HEK293 (cell line): ENCODE data around the gene TLL2.

Experiments used
- CTCF ChIA-PET: fragments of 350-600 bp; formaldehyde crosslinking; extraction: SDS; loops from one replicate; lab custom pipeline; 2021; ENCODE audit warnings: antibody characterized with exemption; lab: Yijun Ruan, JAX
- POLR2A ChIA-PET: fragments of 300-600 bp; formaldehyde crosslinking; extraction: SDS; loops from one replicate; lab custom pipeline; 2020; ENCODE audit warnings: antibody characterized with exemption, inconsistent platforms; lab: Yijun Ruan, JAX
- H3K27ac ChIP-seq: fragments of 200-500 bp; sonication (Bioruptor generic); 2 replicates; pipeline ENCODE4 v1.5.1; 2014; ENCODE audit warnings: low read depth, low read length, control low read depth, inconsistent platforms; ENCODE audit errors: extremely low read depth
- H3K36me3 ChIP-seq, 2 experiments: fragments of 200-500 bp in 1 of 2; sonication (Bioruptor generic) in 1 of 2; 1 replicate in 1 of 2; 2 replicates in 1 of 2; pipeline ENCODE4 v1.5.1; 2014 to 2017; ENCODE audit warnings: inconsistent platforms in 2 of 2, low read length in 2 of 2; ENCODE audit not compliant: control insufficient read depth in 2 of 2, insufficient read depth in 1 of 2
- H3K4me1 ChIP-seq: fragments of 200-500 bp; sonication (Bioruptor generic); 2 replicates; pipeline ENCODE4 v1.5.1; 2014; ENCODE audit warnings: mild to moderate bottlenecking, low read length, inconsistent platforms; ENCODE audit not compliant: control insufficient read depth, insufficient read depth
- H3K4me3 ChIP-seq: 2 replicates; pipeline ENCODE4 v1.5.1; 2011; ENCODE audit warnings: low read depth, mild to moderate bottlenecking, control low read depth, low read length, moderate library complexity
- H3K9me3 ChIP-seq: fragments of 200-500 bp; sonication (Bioruptor generic); 2 replicates; pipeline ENCODE4 v1.5.1; 2014; ENCODE audit warnings: low read depth, low read length, inconsistent platforms; ENCODE audit not compliant: control insufficient read depth, insufficient read depth
- BCL11A ChIP-seq: fragments of 450-650 bp; formaldehyde crosslinking; IDR thresholded peaks from 2 replicates; pipeline ENCODE4 v1.5.1; 2016; ENCODE audit warnings: low read depth, missing biosample characterization, missing genetic modification characterization
- BCL6B ChIP-seq: fragments of 450-650 bp; formaldehyde crosslinking; IDR thresholded peaks from 2 replicates; pipeline ENCODE4 v1.5.1; 2017; ENCODE audit warnings: missing biosample characterization, missing genetic modification characterization
- MEIS1 ChIP-seq: sonication (generic); formaldehyde crosslinking; IDR thresholded peaks from 2 replicates; pipeline ENCODE4 v1.8.1; 2022; ENCODE audit warnings: missing genetic modification reagents, mild to moderate bottlenecking, borderline replicate concordance
- OSR2 ChIP-seq: fragments of 450-650 bp; formaldehyde crosslinking; IDR thresholded peaks from 2 replicates; pipeline ENCODE4 v1.5.1; 2016; ENCODE audit warnings: missing biosample characterization, missing genetic modification characterization
- RBAK ChIP-seq: fragments of 450-650 bp; formaldehyde crosslinking; IDR thresholded peaks from 2 replicates; pipeline ENCODE4 v1.5.1; 2016; ENCODE audit warnings: missing biosample characterization, missing genetic modification characterization
- SCRT1 ChIP-seq: fragments of 450-650 bp; formaldehyde crosslinking; IDR thresholded peaks from 2 replicates; pipeline ENCODE4 v1.5.1; 2016; ENCODE audit warnings: missing biosample characterization, missing genetic modification characterization, borderline replicate concordance
- SP3 ChIP-seq: fragments of 450-650 bp; formaldehyde crosslinking; IDR thresholded peaks from 2 replicates; pipeline ENCODE4 v1.5.1; 2016; ENCODE audit warnings: missing biosample characterization, missing genetic modification characterization
- ZBTB49 ChIP-seq: fragments of 450-650 bp; formaldehyde crosslinking; IDR thresholded peaks from 2 replicates; pipeline ENCODE4 v1.5.1; 2016; ENCODE audit warnings: missing biosample characterization, missing genetic modification characterization, low read depth
- ZNF10 ChIP-seq: fragments of 450-650 bp; formaldehyde crosslinking; IDR thresholded peaks from 2 replicates; pipeline ENCODE4 v1.5.1; 2017; ENCODE audit warnings: missing biosample characterization, missing genetic modification characterization
- ZNF121 ChIP-seq: fragments of 450-650 bp; formaldehyde crosslinking; IDR thresholded peaks from 2 replicates; pipeline ENCODE4 v1.5.1; 2016; ENCODE audit warnings: missing biosample characterization, missing genetic modification characterization
- ZNF140 ChIP-seq: fragments of 450-650 bp; formaldehyde crosslinking; IDR thresholded peaks from 2 replicates; pipeline ENCODE4 v1.5.1; 2016; ENCODE audit warnings: missing biosample characterization, missing genetic modification characterization
- ZNF155 ChIP-seq: fragments of 450-650 bp; formaldehyde crosslinking; IDR thresholded peaks from 2 replicates; pipeline ENCODE4 v1.5.1; 2016; ENCODE audit warnings: missing biosample characterization, missing genetic modification characterization
- ZNF239 ChIP-seq: fragments of 450-650 bp; formaldehyde crosslinking; IDR thresholded peaks from 2 replicates; pipeline ENCODE4 v1.5.1; 2016; ENCODE audit warnings: missing biosample characterization, missing genetic modification characterization
- ZNF248 ChIP-seq: fragments of 450-650 bp; formaldehyde crosslinking; IDR thresholded peaks from 2 replicates; pipeline ENCODE4 v1.5.1; 2017; ENCODE audit warnings: missing biosample characterization, missing genetic modification characterization
- ZNF266 ChIP-seq: fragments of 450-650 bp; formaldehyde crosslinking; IDR thresholded peaks from 2 replicates; pipeline ENCODE4 v1.5.1; 2016; ENCODE audit warnings: missing biosample characterization, missing genetic modification characterization, low read depth
- ZNF292 ChIP-seq: fragments of 450-650 bp; formaldehyde crosslinking; IDR thresholded peaks from 2 replicates; pipeline ENCODE4 v1.5.1; 2016; ENCODE audit warnings: low read depth, missing biosample characterization, missing genetic modification characterization, borderline replicate concordance
- ZNF324 ChIP-seq: fragments of 450-650 bp; formaldehyde crosslinking; IDR thresholded peaks from 2 replicates; pipeline ENCODE4 v1.5.1; 2016; ENCODE audit warnings: missing biosample characterization, missing genetic modification characterization
- ZNF354C ChIP-seq: fragments of 450-650 bp; formaldehyde crosslinking; IDR thresholded peaks from 2 replicates; pipeline ENCODE4 v1.5.1; 2016; ENCODE audit warnings: missing biosample characterization, missing genetic modification characterization, low read depth, borderline replicate concordance
- ZNF416 ChIP-seq: fragments of 450-650 bp; formaldehyde crosslinking; IDR thresholded peaks from 2 replicates; pipeline ENCODE4 v1.5.1; 2016; ENCODE audit warnings: missing biosample characterization, missing genetic modification characterization
- ZNF510 ChIP-seq: fragments of 450-650 bp; formaldehyde crosslinking; IDR thresholded peaks from 2 replicates; pipeline ENCODE4 v1.5.1; 2018; ENCODE audit warnings: mild to moderate bottlenecking, missing genetic modification characterization, missing biosample characterization; ENCODE audit not compliant: insufficient replicate concordance
- ZNF624 ChIP-seq: fragments of 450-650 bp; formaldehyde crosslinking; IDR thresholded peaks from 2 replicates; pipeline ENCODE4 v1.5.1; 2017; ENCODE audit warnings: missing biosample characterization, missing genetic modification characterization
- ZNF629 ChIP-seq: fragments of 450-650 bp; formaldehyde crosslinking; IDR thresholded peaks from 2 replicates; pipeline ENCODE4 v1.5.1; 2017; ENCODE audit warnings: missing biosample characterization, missing genetic modification characterization
- ZNF645 ChIP-seq: fragments of 450-650 bp; formaldehyde crosslinking; IDR thresholded peaks from 2 replicates; pipeline ENCODE4; 2016; ENCODE audit warnings: missing biosample characterization, missing genetic modification characterization
- ZNF654 ChIP-seq: fragments of 450-650 bp; formaldehyde crosslinking; IDR thresholded peaks from 2 replicates; pipeline ENCODE4 v1.5.1; 2016; ENCODE audit warnings: low read depth, missing biosample characterization, missing genetic modification characterization
- ZNF660 ChIP-seq: fragments of 450-650 bp; IDR thresholded peaks from 2 replicates; pipeline ENCODE4 v1.5.1; 2018; ENCODE audit warnings: missing biosample characterization, mild to moderate bottlenecking, missing genetic modification characterization
- ZNF692 ChIP-seq: fragments of 450-650 bp; formaldehyde crosslinking; IDR thresholded peaks from 2 replicates; pipeline ENCODE4 v1.5.1; 2016; ENCODE audit warnings: missing biosample characterization, missing genetic modification characterization
- ZNF792 ChIP-seq: fragments of 450-650 bp; formaldehyde crosslinking; IDR thresholded peaks from 2 replicates; pipeline ENCODE4 v1.5.1; 2016; ENCODE audit warnings: missing biosample characterization, missing genetic modification characterization
- ZNF830 ChIP-seq: fragments of 450-650 bp; IDR thresholded peaks from 2 replicates; pipeline ENCODE4 v1.5.0; 2018; ENCODE audit warnings: missing biosample characterization, missing genetic modification characterization, low read depth, mild to moderate bottlenecking, moderate library complexity

Gene TLL2

GRCh38 chr10:96360766-96361165, 153.0 kb downstream of the TLL2 start (continued):
- TF ChIP-seq SP3 (tag by site-specific recombination): no peak
- TF ChIP-seq ZNF354C (tag by site-specific recombination): no peak

- CTCF ChIA-PET: interaction anchor here (1.6 kb wide), 1 partner anchor 10 kb away, joined by 6 read pairs; no protein-coding TSS in a partner anchor
- Histone ChIP-seq H3K36me3 (no peaks in the 10 kb centered on the region), H3K4me1 (no peaks in the 10 kb centered on the region), H3K9me3 (no peaks in the 10 kb centered on the region), H3K4me3 (no peak overlapping the region), H3K27ac (no peak overlapping the region)
- TF ChIP-seq BCL11A (no peak), ZNF629 (tag by site-specific recombination) (no peak), ZNF792 (no peak), BCL6B (no peak), ZNF660 (tag by site-specific recombination) (no peak), ZNF266 (tag by site-specific recombination) (no peak), OSR2 (tag by site-specific recombination) (no peak), ZNF10 (no peak), ZNF510 (no peak), ZNF292 (no peak), ZNF248 (tag by site-specific recombination) (no peak)
- POLR2A ChIA-PET: no interaction called here
Observed at GRCh38 chr10:96360331-96360730, 153.4 kb downstream of the TLL2 start.

GRCh38 chr10:96359616-96360015, 154.1 kb downstream of the TLL2 start:
- ChIA-PET CTCF (interaction anchor here (1.6 kb wide), 1 partner anchor 10 kb away, joined by 6 read pairs; no protein-coding TSS in a partner anchor), POLR2A (no interaction called here)
- no peak overlapping the region for H3K27ac ChIP-seq

GRCh38 chr10:96358851-96359540, 154.7 kb downstream of the TLL2 start, which contains the start of gene OPALIN:
Gene OPALIN, minus strand, starts transcription at chr10:96359002. Its CDS starts 106 bp downstream, at chr10:96358896.
- CTCF ChIA-PET: interaction anchor here (1.0 to 1.6 kb wide), 2 partner anchors 11 to 16 kb away, joined by 3 to 6 read pairs; no protein-coding TSS in a partner anchor
- no peaks in the 10 kb centered on the region for H3K4me1 ChIP-seq
- POLR2A ChIA-PET: no interaction called here

More at GRCh38 chr10:96359616-96360015, 154.1 kb downstream of the TLL2 start:
- no peaks in the 10 kb centered on the region for H3K4me1 ChIP-seq
- TF ChIP-seq ZNF155 (no peak), ZNF121 (tag by site-specific recombination) (no peak), ZNF140 (tag by site-specific recombination) (no peak), ZNF239 (no peak), ZNF830 (tag by site-specific recombination) (no peak), MEIS1 (CRISPR knock-in tag) (no peak)
- TF ChIP-seq, all 188 proteins: peak for 0
- Histone ChIP-seq H3K4me3 (no peak overlapping the region), H3K36me3 (no peaks in the 10 kb centered on the region), H3K9me3 (no peaks in the 10 kb centered on the region)

More at GRCh38 chr10:96358851-96359540, 154.7 kb downstream of the TLL2 start, which contains the start of gene OPALIN:
- H3K9me3 ChIP-seq: no peaks in the 10 kb centered on the region
- no peak for TF ChIP-seq ZNF645 (tag by site-specific recombination)
- no peak for TF ChIP-seq SCRT1
- TF ChIP-seq ZNF354C (tag by site-specific recombination): no peak
- TF ChIP-seq ZBTB49 (tag by site-specific recombination): no peak
- TF ChIP-seq ZNF654 (tag by site-specific recombination): no peak
- no peak for TF ChIP-seq RBAK (tag by site-specific recombination)
- no peak for TF ChIP-seq ZNF692 (tag by site-specific recombination)
- no peak for TF ChIP-seq ZNF624 (tag by site-specific recombination)
- no peak for TF ChIP-seq ZNF416 (tag by site-specific recombination)
- no peak for TF ChIP-seq ZNF324 (tag by site-specific recombination)
- H3K36me3 ChIP-seq: no peaks in the 10 kb centered on the region
- no peak within 1 kb of the TSS for H3K4me3 ChIP-seq
- no peak within 1 kb of the TSS for H3K27ac ChIP-seq
